ENCODE results near the gene OLFM1. TPM values are rescaled to one million over a fixed set of nuclear protein-coding genes. Genes with fewer than 3 reads are reported as not detected.

OLFM1 gene
- total RNA-seq, 3 donors from 2014 or later, result 0.22 to 0.26 TPM; not detected in 1

GRCh38 chr9:135077497-135078200 is 9.8 kb upstream of the OLFM1 start:
- peaks cover 31% of the 10 kb centered on the region for H3K27me3 Mint-ChIP-seq (ENCODE audit: low read depth)
- peaks cover 3% of the 10 kb centered on the region for H3K4me1 Mint-ChIP-seq (ENCODE audit: low read depth)
- ATAC-seq (no peak), DNase-seq (no peak)
- no peaks in the 10 kb centered on the region for H3K36me3 Mint-ChIP-seq (ENCODE audit: insufficient read depth)
- H3K4me3 Mint-ChIP-seq, result no peak overlapping the region
- H3K9me3 Mint-ChIP-seq, result no peaks in the 10 kb centered on the region

- H3K36me3 Mint-ChIP-seq (ENCODE audit: insufficient read depth), result no peaks in the 10 kb centered on the region
- no peaks in the 10 kb centered on the region for H3K9me3 Mint-ChIP-seq
- H3K27me3 Mint-ChIP-seq (ENCODE audit: low read depth), result peaks cover 35% of the 10 kb centered on the region
- ATAC-seq (no peak), DNase-seq (no peak)
- H3K4me3 Mint-ChIP-seq, result no peak overlapping the region
- H3K4me1 Mint-ChIP-seq (ENCODE audit: low read depth), result peaks cover 3% of the 10 kb centered on the region
Measured at GRCh38 chr9:135078361-135078821, 9.1 kb upstream of the OLFM1 start.

- DNase-seq (no peak), ATAC-seq (no peak)
- H3K36me3 Mint-ChIP-seq (ENCODE audit: insufficient read depth), result no peaks in the 10 kb centered on the region
- no peak overlapping the region for H3K4me3 Mint-ChIP-seq
- H3K27me3 Mint-ChIP-seq (ENCODE audit: low read depth), result peaks cover 38% of the 10 kb centered on the region
- H3K4me1 Mint-ChIP-seq (ENCODE audit: low read depth), result peaks cover 3% of the 10 kb centered on the region
- H3K9me3 Mint-ChIP-seq, result no peaks in the 10 kb centered on the region
Measured at GRCh38 chr9:135079018-135079417, 8.4 kb upstream of the OLFM1 start.

GRCh38 chr9:135079676-135080075 is 7.8 kb upstream of the OLFM1 start:
- DNase-seq (no peak), ATAC-seq (no peak)
- no peak overlapping the region for H3K4me3 Mint-ChIP-seq
- no peaks in the 10 kb centered on the region for H3K36me3 Mint-ChIP-seq (ENCODE audit: insufficient read depth)
- H3K27me3 Mint-ChIP-seq (ENCODE audit: low read depth), result peaks cover 41% of the 10 kb centered on the region
- peaks cover 2% of the 10 kb centered on the region for H3K4me1 Mint-ChIP-seq (ENCODE audit: low read depth)
- H3K9me3 Mint-ChIP-seq, result no peaks in the 10 kb centered on the region

- Mint-ChIP-seq H3K4me3 (no peak overlapping the region), H3K36me3 (ENCODE audit: insufficient read depth) (no peaks in the 10 kb centered on the region), H3K9me3 (no peaks in the 10 kb centered on the region), H3K27me3 (ENCODE audit: low read depth) (peaks cover 46% of the 10 kb centered on the region), H3K4me1 (ENCODE audit: low read depth) (no peaks in the 10 kb centered on the region)
- DNase-seq, result no peak
- ATAC-seq, result no peak
Measured at GRCh38 chr9:135080286-135081263, 6.9 kb upstream of the OLFM1 start.

GRCh38 chr9:135081264-135081660 is 6.2 kb upstream of the OLFM1 start:
- no peak overlapping the region for H3K4me3 Mint-ChIP-seq
- no peak for DNase-seq
- H3K27me3 Mint-ChIP-seq (ENCODE audit: low read depth), result peaks cover 50% of the 10 kb centered on the region
- no peaks in the 10 kb centered on the region for H3K9me3 Mint-ChIP-seq
- H3K36me3 Mint-ChIP-seq (ENCODE audit: insufficient read depth), result no peaks in the 10 kb centered on the region
- peaks cover 5% of the 10 kb centered on the region for H3K4me1 Mint-ChIP-seq (ENCODE audit: low read depth)
- no peak for ATAC-seq

- H3K9me3 Mint-ChIP-seq, result no peaks in the 10 kb centered on the region
- H3K4me1 Mint-ChIP-seq (ENCODE audit: low read depth), result peaks cover 6% of the 10 kb centered on the region
Measured at GRCh38 chr9:135081731-135082130, 5.7 kb upstream of the OLFM1 start.

GRCh38 chr9:135082536-135082935 is 4.9 kb upstream of the OLFM1 start:
- H3K27me3 Mint-ChIP-seq (ENCODE audit: low read depth), result peaks cover 47% of the 10 kb centered on the region
- H3K4me1 Mint-ChIP-seq (ENCODE audit: low read depth), result peaks cover 6% of the 10 kb centered on the region
- H3K9me3 Mint-ChIP-seq, result no peaks in the 10 kb centered on the region
- DNase-seq (no peak), ATAC-seq (no peak)
- no peak overlapping the region for H3K4me3 Mint-ChIP-seq
- no peaks in the 10 kb centered on the region for H3K36me3 Mint-ChIP-seq (ENCODE audit: insufficient read depth)

More at GRCh38 chr9:135081731-135082130, 5.7 kb upstream of the OLFM1 start:
- ATAC-seq (no peak), DNase-seq (no peak)
- H3K27me3 Mint-ChIP-seq (ENCODE audit: low read depth), result peaks cover 50% of the 10 kb centered on the region
- no peak overlapping the region for H3K4me3 Mint-ChIP-seq
- H3K36me3 Mint-ChIP-seq (ENCODE audit: insufficient read depth), result no peaks in the 10 kb centered on the region

- ATAC-seq, result no peak
Measured at GRCh38 chr9:135083241-135083810, 4.1 kb upstream of the OLFM1 start.

GRCh38 chr9:135083831-135084230 is 3.6 kb upstream of the OLFM1 start:
- no peak overlapping the region for H3K4me3 Mint-ChIP-seq
- no peak for DNase-seq
- H3K36me3 Mint-ChIP-seq (ENCODE audit: insufficient read depth), result no peaks in the 10 kb centered on the region
- peaks cover 6% of the 10 kb centered on the region for H3K4me1 Mint-ChIP-seq (ENCODE audit: low read depth)
- peaks cover 44% of the 10 kb centered on the region for H3K27me3 Mint-ChIP-seq (ENCODE audit: low read depth)
- ATAC-seq, result no peak
- H3K9me3 Mint-ChIP-seq, result no peaks in the 10 kb centered on the region

More at GRCh38 chr9:135083241-135083810, 4.1 kb upstream of the OLFM1 start:
- DNase-seq, result no peak
- Mint-ChIP-seq H3K4me3 (no peak overlapping the region), H3K36me3 (ENCODE audit: insufficient read depth) (no peaks in the 10 kb centered on the region), H3K27me3 (ENCODE audit: low read depth) (peaks cover 45% of the 10 kb centered on the region), H3K9me3 (no peaks in the 10 kb centered on the region), H3K4me1 (ENCODE audit: low read depth) (peaks cover 6% of the 10 kb centered on the region)

GRCh38 chr9:135084262-135084661 is 3.2 kb upstream of the OLFM1 start:
- ATAC-seq, result no peak
- Mint-ChIP-seq H3K4me3 (no peak overlapping the region), H3K9me3 (no peaks in the 10 kb centered on the region), H3K27me3 (ENCODE audit: low read depth) (peaks cover 46% of the 10 kb centered on the region), H3K4me1 (ENCODE audit: low read depth) (peaks cover 6% of the 10 kb centered on the region), H3K36me3 (ENCODE audit: insufficient read depth) (no peaks in the 10 kb centered on the region)
- no peak for DNase-seq

GRCh38 chr9:135084881-135085760 is 2.3 kb upstream of the OLFM1 start:
- ATAC-seq (no peak), DNase-seq (no peak)
- no peaks in the 10 kb centered on the region for H3K36me3 Mint-ChIP-seq (ENCODE audit: insufficient read depth)
- peaks cover 53% of the 10 kb centered on the region for H3K27me3 Mint-ChIP-seq (ENCODE audit: low read depth)
- no peak overlapping the region for H3K4me3 Mint-ChIP-seq
- H3K9me3 Mint-ChIP-seq, result no peaks in the 10 kb centered on the region
- H3K4me1 Mint-ChIP-seq (ENCODE audit: low read depth), result peaks cover 6% of the 10 kb centered on the region

GRCh38 chr9:135085830-135086546 is 1.5 kb upstream of the OLFM1 start:
- ATAC-seq, result no peak
- H3K27me3 Mint-ChIP-seq (ENCODE audit: low read depth), result peaks cover 58% of the 10 kb centered on the region
- H3K4me3 Mint-ChIP-seq, result no peak overlapping the region
- H3K4me1 Mint-ChIP-seq (ENCODE audit: low read depth), result peaks cover 6% of the 10 kb centered on the region
- no peak for DNase-seq
- H3K36me3 Mint-ChIP-seq (ENCODE audit: insufficient read depth), result no peaks in the 10 kb centered on the region
- H3K9me3 Mint-ChIP-seq, result no peaks in the 10 kb centered on the region
